Smooth muscle cell (in vitro differentiated cells): Measurements from ENCODE around the gene OSBP2. TPM values are rescaled to one million over a fixed set of nuclear protein-coding genes. Genes with fewer than 3 reads are reported as not detected.
A peak's percentile ranks its signal among the peaks of the same experiment; 100 is the strongest.

Experiments
- DNase-seq: peaks from one replicate; lab custom pipeline; 2025; ENCODE audit not compliant: unreplicated experiment; lab: John Stamatoyannopoulos, UW
- H2AFZ ChIP-seq: fragments of 200-600 bp; sonication (generic); 2 replicates; pipeline ENCODE4 v1.6.0; 2016; ENCODE audit warnings: antibody characterized with exemption, low read depth, mild to moderate bottlenecking
- H3F3A ChIP-seq: fragments of 200-600 bp; sonication (generic); 2 replicates; pipeline ENCODE4 v1.6.0; 2017; ENCODE audit warnings: antibody characterized with exemption, low read depth
- H3K27ac ChIP-seq: fragments of 200-600 bp; sonication (generic); 2 replicates; pipeline ENCODE4 v1.5.1; 2016; ENCODE audit warnings: low read depth, mild to moderate bottlenecking
- H3K27me3 ChIP-seq: fragments of 200-600 bp; sonication (generic); 2 replicates; pipeline ENCODE4 v1.6.1; 2016; ENCODE audit warnings: low read depth, mild to moderate bottlenecking
- H3K36me3 ChIP-seq: fragments of 200-600 bp; sonication (generic); 2 replicates; pipeline ENCODE4 v1.5.1; 2016; ENCODE audit warnings: low read depth
- H3K4me1 ChIP-seq: fragments of 200-600 bp; sonication (generic); 2 replicates; pipeline ENCODE4 v1.5.1; 2016; ENCODE audit warnings: low read depth
- H3K4me2 ChIP-seq: fragments of 200-600 bp; sonication (generic); 2 replicates; pipeline ENCODE4 v1.6.0; 2016; ENCODE audit warnings: mild to moderate bottlenecking
- H3K4me3 ChIP-seq: fragments of 200-600 bp; sonication (generic); 2 replicates; pipeline ENCODE4 v1.5.1; 2016; ENCODE audit warnings: mild to moderate bottlenecking
- H3K79me2 ChIP-seq: fragments of 200-600 bp; sonication (generic); 2 replicates; pipeline ENCODE4 v1.6.0; 2016; ENCODE audit warnings: low read depth, mild to moderate bottlenecking
- H3K9ac ChIP-seq: fragments of 200-600 bp; sonication (generic); 2 replicates; pipeline ENCODE4 v1.6.0; 2016; ENCODE audit warnings: low read depth
- H3K9me3 ChIP-seq: fragments of 200-600 bp; sonication (generic); replicated peaks from 2 replicates; pipeline ENCODE4 v1.5.1; 2016; ENCODE audit warnings: low read depth
- H4K20me1 ChIP-seq: fragments of 200-600 bp; sonication (generic); 2 replicates; pipeline ENCODE4 v1.6.0; 2016; ENCODE audit warnings: low read depth
- CTCF ChIP-seq: fragments of 200-600 bp; sonication (generic); IDR thresholded peaks from 2 replicates; pipeline ENCODE4 v1.5.1; 2017; ENCODE audit warnings: borderline replicate concordance, mild to moderate bottlenecking, antibody characterized with exemption; ENCODE audit not compliant: insufficient read depth, poor library complexity, severe bottlenecking
- WGBS: methylation state at CpG from one replicate; pipeline ENCODE4 v1.1.7; 2016; ENCODE audit warnings: low lambda C conversion rate; 5-methylcytosine and 5-hydroxymethylcytosine counted together
- polyA plus RNA-seq: library from polyadenylated mRNA; unstranded; fragments of >200 nt; fragmentation: Nextera tagmentation; extraction: Ambion mirVana; gene quantifications from 2 replicates; pipeline ENCODE4 v1.2.1, GENCODE V29; 2016
- total RNA-seq: library from RNA; depleted of rRNA; stranded (reverse); fragments of >200 nt; gene quantifications from 2 replicates; pipeline ENCODE4 v1.2.3, GENCODE V29; 2014

OSBP2 gene
- total and polyA plus RNA-seq, 2 experiments from 2014 or later, result 4.6 to 4.9 TPM

DNA sequence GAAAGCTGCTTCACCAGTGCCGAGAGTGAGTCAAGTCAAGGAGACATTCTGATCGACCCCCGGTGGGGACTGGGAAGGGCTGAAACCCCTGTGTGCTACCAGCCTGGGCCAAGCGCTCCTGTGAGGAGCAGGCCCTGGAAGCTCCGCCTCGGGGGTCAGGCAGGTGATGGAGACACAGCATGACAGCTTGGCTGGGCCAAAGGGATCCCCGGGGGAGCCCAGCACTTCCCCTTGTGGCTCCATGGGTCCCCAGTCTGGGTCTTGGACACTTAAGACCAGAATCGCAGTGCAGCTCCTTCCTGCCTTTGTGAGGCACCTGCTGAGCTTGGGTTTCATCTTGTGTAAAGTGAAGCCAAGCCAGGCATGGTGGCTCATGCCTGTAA is 184.7 kb downstream of the OSBP2 start:
- Histone ChIP-seq H3K36me3 (no peaks in the 10 kb centered on the region), H3K4me1 (peaks cover 16% of the 10 kb centered on the region), H2AFZ (no peak overlapping the region), H3K4me2 (no peak overlapping the region), H3K27ac (no peak overlapping the region), H3K9me3 (no peaks in the 10 kb centered on the region), H4K20me1 (no peaks in the 10 kb centered on the region), H3F3A (no peaks in the 10 kb centered on the region), H3K9ac (no peak overlapping the region), H3K79me2 (no peaks in the 10 kb centered on the region), H3K27me3 (no peaks in the 10 kb centered on the region), H3K4me3 (no peak overlapping the region)
- 89% methylated on average over 8 of the region's 8 CpGs for WGBS
- no peak for DNase-seq
- no peak for TF ChIP-seq CTCF

DNA sequence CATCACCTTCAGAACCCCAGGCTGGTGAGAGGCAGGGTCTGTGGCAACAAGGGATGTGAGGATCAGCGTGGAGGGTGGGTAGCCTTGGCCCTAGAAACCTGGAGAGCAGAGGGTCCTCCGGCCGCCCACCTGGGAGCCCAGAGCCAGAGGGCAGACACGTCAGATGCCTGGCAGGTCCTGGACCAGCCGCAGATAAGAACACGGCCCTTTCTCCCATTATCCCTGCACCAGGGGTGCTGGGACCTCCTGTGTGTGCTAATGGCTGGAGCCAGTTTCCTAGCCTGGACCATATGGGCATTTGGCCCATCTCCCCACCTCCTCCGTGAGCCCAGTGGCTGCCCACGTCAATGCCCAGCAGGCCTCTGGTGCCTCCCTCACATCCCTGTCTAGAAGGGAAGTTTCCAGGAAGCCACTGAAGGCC is 185.5 kb downstream of the OSBP2 start:
- Histone ChIP-seq H3K4me3 (no peak overlapping the region), H3K4me1 (peaks cover 16% of the 10 kb centered on the region), H3K36me3 (no peaks in the 10 kb centered on the region), H2AFZ (no peak overlapping the region), H3K9me3 (no peaks in the 10 kb centered on the region), H4K20me1 (no peaks in the 10 kb centered on the region), H3K4me2 (no peak overlapping the region), H3K27me3 (no peaks in the 10 kb centered on the region), H3K9ac (no peak overlapping the region), H3K79me2 (no peaks in the 10 kb centered on the region), H3K27ac (no peak overlapping the region), H3F3A (no peaks in the 10 kb centered on the region)
- WGBS, result 95% methylated on average over 8 of the region's 8 CpGs
- no peak for TF ChIP-seq CTCF
- no peak for DNase-seq

DNA sequence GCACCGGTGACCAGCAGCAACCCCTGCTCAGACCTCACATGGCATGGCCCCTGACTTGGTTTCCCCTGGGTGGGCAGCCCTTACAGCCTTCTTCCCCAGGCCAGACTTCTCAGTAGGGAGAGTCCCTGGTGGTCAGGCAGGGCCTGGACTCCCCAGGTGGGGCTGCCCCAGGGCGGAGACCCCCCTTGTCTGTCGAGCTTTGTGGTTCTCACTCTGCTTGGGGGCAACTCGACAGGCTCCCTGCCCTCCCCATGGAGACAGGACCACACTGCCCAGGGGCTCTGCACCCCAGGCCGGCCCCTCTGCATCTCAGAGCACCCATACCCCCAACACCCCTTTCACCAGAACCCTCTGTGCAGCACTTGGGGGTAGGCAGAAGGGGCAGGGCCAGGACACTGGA is 186.2 kb downstream of the OSBP2 start:
- Histone ChIP-seq H3K27me3 (no peaks in the 10 kb centered on the region), H3K9me3 (no peaks in the 10 kb centered on the region), H3F3A (no peaks in the 10 kb centered on the region), H3K4me2 (peak overlapping the region; percentile 78), H3K27ac (no peak overlapping the region), H3K79me2 (no peaks in the 10 kb centered on the region), H4K20me1 (no peaks in the 10 kb centered on the region), H3K4me3 (no peak overlapping the region), H3K4me1 (peaks cover 16% of the 10 kb centered on the region), H2AFZ (no peak overlapping the region), H3K9ac (no peak overlapping the region), H3K36me3 (no peaks in the 10 kb centered on the region)
- no peak for DNase-seq
- WGBS, result 94% methylated on average over 5 of the region's 5 CpGs
- TF ChIP-seq CTCF, result no peak

- peak; percentile 24 for DNase-seq
- H3K36me3 ChIP-seq, result no peaks in the 10 kb centered on the region
- H3K79me2 ChIP-seq, result no peaks in the 10 kb centered on the region
- H3K9ac ChIP-seq, result no peak overlapping the region
- no peaks in the 10 kb centered on the region for H4K20me1 ChIP-seq
- no peaks in the 10 kb centered on the region for H3K9me3 ChIP-seq
- no peaks in the 10 kb centered on the region for H3K27me3 ChIP-seq
- H2AFZ ChIP-seq, result no peak overlapping the region
- TF ChIP-seq CTCF, result no peak
- WGBS, result 46% methylated on average over 14 of the region's 14 CpGs
- no peaks in the 10 kb centered on the region for H3F3A ChIP-seq
- H3K27ac ChIP-seq, result no peak overlapping the region
- peak overlapping the region; percentile 10 for H3K4me3 ChIP-seq
- peak overlapping the region; percentile 78 for H3K4me2 ChIP-seq
- H3K4me1 ChIP-seq, result peaks cover 16% of the 10 kb centered on the region
Observed at GRCh38 chr22:30881361-30882183, 186.9 kb downstream of the OSBP2 start.
